Measurements from ENCODE around the gene TEX36. TPM values are rescaled to one million over a fixed set of nuclear protein-coding genes. Genes with fewer than 3 reads are reported as not detected.

Gene TEX36
- total RNA-seq, 1 experiment from 2014 or later, result 0.25 TPM

DNA sequence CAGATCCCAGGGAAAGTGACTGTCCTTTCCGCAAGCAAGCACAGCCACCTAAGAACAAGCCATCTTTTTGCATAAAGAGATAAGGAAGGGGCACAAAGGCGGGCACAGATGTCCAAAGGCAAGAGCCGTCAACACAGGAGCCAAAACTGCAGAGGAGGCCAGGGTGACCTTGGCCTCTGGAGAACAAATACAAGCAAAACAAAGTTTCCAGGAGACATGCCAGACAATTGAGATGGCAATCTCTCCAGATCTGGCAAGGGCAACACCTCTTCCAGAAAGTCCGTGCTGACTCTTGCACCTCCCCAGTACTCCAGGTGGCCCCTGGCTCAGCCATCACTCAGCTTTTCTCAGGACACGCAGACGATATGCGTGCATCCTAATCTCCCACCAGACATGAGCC lies 58.2 kb downstream of the TEX36 start:
- CTCF ChIA-PET, result no interaction called here
- DNase-seq (ENCODE audit: low read depth, low spot score) (no peak), ATAC-seq (no peak)
- no peak overlapping the region for H3K9ac ChIP-seq (ENCODE audit: low read length)
- no peak overlapping the region for H2AFZ ChIP-seq (ENCODE audit: low read depth, low read length, poor library complexity, severe bottlenecking)
- TF ChIP-seq POLR2A (IDR thresholded peaks at IDR 0.05; ENCODE audit: borderline replicate concordance, extremely low read depth, insufficient read depth, insufficient read length) (no peak), ZNF274 (IDR thresholded peaks at IDR 0.05; ENCODE audit: low read depth, low read length) (no peak), CEBPB (IDR thresholded peaks at IDR 0.05; ENCODE audit: low read depth) (no peak)
- no peak overlapping the region for H3K4me3 ChIP-seq (replicated peaks in 1 of 2; ENCODE audit: low read depth in 1 of 2, low read length in 2 of 2)
- intact Hi-C loops (cut with micrococcal nuclease), result loop anchor here (5.0 kb wide), 2 partner anchors 102 to 632 kb away; no protein-coding TSS in a partner anchor
- H3K79me2 ChIP-seq (ENCODE audit: insufficient read depth, low read length), result no peaks in the 10 kb centered on the region
- H3K9me2 ChIP-seq (ENCODE audit: insufficient read depth), result no peaks in the 10 kb centered on the region; the same call in 1 of the 2 replicates
- no peaks in the 10 kb centered on the region for H3K36me3 ChIP-seq (ENCODE audit: control insufficient read depth in 1 of 2, insufficient read depth in 2 of 2, low read length in 2 of 2)
- H3K4me2 ChIP-seq (ENCODE audit: low read length), result no peak overlapping the region
- POLR2A ChIA-PET, result no interaction called here
- no peak overlapping the region for H3K27ac ChIP-seq (ENCODE audit: low read depth, low read length)
- no TSS peak for BruUV-seq (replicated peaks)
- H3K9me3 ChIP-seq (ENCODE audit: control insufficient read depth in 1 of 2, insufficient read depth in 1 of 2, low read depth in 1 of 2, low read length in 2 of 2), result no peaks in the 10 kb centered on the region
- H3K27me3 ChIP-seq (ENCODE audit: insufficient read depth, low read length), result peaks cover 28% of the 10 kb centered on the region; the same call in 1 of the 2 replicates
- no peaks in the 10 kb centered on the region for H3K4me1 ChIP-seq (ENCODE audit: control insufficient read depth in 1 of 2, insufficient read depth in 2 of 2, low read length in 2 of 2)
- RAD21 ChIA-PET (ENCODE audit: low non-redundant PET in 1 of 2, low total read pairs in 2 of 2, uncharacterized antibody in 2 of 2, unreplicated experiment in 2 of 2), result no interaction called here
- H4K20me1 ChIP-seq (ENCODE audit: insufficient read depth), result no peaks in the 10 kb centered on the region

DNA sequence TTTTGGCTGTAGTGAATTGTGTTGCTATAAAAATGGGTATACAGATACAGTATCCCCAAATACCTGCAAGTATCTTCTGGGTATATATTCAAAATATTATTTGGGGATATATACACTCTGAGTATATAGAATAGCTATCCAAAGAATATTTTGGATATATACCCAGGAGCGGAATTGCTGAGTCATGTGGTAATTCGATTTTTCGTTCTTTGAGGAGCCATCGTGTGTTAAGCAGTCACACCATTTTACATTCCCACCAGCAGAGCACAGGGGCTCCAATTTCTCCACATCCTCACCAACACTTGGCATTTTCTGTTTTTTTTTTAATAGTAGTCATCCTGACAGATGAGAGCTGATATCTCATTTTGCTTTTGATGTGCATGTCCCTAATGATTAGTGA lies 61.9 kb downstream of the TEX36 start:
- BruUV-seq (replicated peaks), result no TSS peak
- POLR2A ChIA-PET, result no interaction called here

More for the DNA sequence above, 61.9 kb downstream of the TEX36 start:
- Histone ChIP-seq H3K36me3 (ENCODE audit: control insufficient read depth in 1 of 2, insufficient read depth in 2 of 2, low read length in 2 of 2) (no peaks in the 10 kb centered on the region), H3K9me2 (ENCODE audit: insufficient read depth) (no peaks in the 10 kb centered on the region; the same call in 1 of the 2 replicates), H3K27ac (ENCODE audit: low read depth, low read length) (no peak overlapping the region), H4K20me1 (ENCODE audit: insufficient read depth) (no peaks in the 10 kb centered on the region), H3K79me2 (ENCODE audit: insufficient read depth, low read length) (no peaks in the 10 kb centered on the region), H3K4me2 (ENCODE audit: low read length) (no peak overlapping the region), H3K27me3 (ENCODE audit: insufficient read depth, low read length) (peaks cover 8% of the 10 kb centered on the region; the same call in 1 of the 2 replicates), H2AFZ (ENCODE audit: low read depth, low read length, poor library complexity, severe bottlenecking) (no peak overlapping the region), H3K9me3 (ENCODE audit: control insufficient read depth in 1 of 2, insufficient read depth in 1 of 2, low read depth in 1 of 2, low read length in 2 of 2) (no peaks in the 10 kb centered on the region), H3K4me1 (ENCODE audit: control insufficient read depth in 1 of 2, insufficient read depth in 2 of 2, low read length in 2 of 2) (no peaks in the 10 kb centered on the region), H3K9ac (ENCODE audit: low read length) (no peak overlapping the region), H3K4me3 (replicated peaks in 1 of 2; ENCODE audit: low read depth in 1 of 2, low read length in 2 of 2) (no peak overlapping the region)
- RAD21 ChIA-PET (ENCODE audit: low non-redundant PET in 1 of 2, low total read pairs in 2 of 2, uncharacterized antibody in 2 of 2, unreplicated experiment in 2 of 2), result no interaction called here
- no peak for ATAC-seq
- TF ChIP-seq EZH2phosphoT487 (IDR thresholded peaks at IDR 0.05; ENCODE audit: borderline replicate concordance), result no peak
- TF ChIP-seq EZH2 (IDR thresholded peaks at IDR 0.05), result no peak
- no peak for TF ChIP-seq CEBPB (IDR thresholded peaks at IDR 0.05; ENCODE audit: low read depth)
- TF ChIP-seq, protein P1, sequence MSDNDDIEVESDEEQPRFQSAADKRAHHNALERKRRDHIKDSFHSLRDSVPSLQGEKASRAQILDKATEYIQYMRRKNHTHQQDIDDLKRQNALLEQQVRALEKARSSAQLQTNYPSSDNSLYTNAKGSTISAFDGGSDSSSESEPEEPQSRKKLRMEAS (IDR thresholded peaks at IDR 0.05), result no peak
- TF ChIP-seq SP1 (IDR thresholded peaks at IDR 0.05; ENCODE audit: low read depth), result no peak
- TF ChIP-seq, protein P2, sequence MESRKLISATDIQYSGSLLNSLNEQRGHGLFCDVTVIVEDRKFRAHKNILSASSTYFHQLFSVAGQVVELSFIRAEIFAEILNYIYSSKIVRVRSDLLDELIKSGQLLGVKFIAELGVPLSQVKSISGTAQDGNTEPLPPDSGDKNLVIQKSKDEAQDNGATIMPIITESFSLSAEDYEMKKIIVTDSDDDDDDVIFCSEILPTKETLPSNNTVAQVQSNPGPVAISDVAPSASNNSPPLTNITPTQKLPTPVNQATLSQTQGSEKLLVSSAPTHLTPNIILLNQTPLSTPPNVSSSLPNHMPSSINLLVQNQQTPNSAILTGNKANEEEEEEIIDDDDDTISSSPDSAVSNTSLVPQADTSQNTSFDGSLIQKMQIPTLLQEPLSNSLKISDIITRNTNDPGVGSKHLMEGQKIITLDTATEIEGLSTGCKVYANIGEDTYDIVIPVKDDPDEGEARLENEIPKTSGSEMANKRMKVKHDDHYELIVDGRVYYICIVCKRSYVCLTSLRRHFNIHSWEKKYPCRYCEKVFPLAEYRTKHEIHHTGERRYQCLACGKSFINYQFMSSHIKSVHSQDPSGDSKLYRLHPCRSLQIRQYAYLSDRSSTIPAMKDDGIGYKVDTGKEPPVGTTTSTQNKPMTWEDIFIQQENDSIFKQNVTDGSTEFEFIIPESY (IDR thresholded peaks at IDR 0.05; ENCODE audit: extremely low read depth, insufficient replicate concordance, low read length), result no peak
- TF ChIP-seq EGR1 (IDR thresholded peaks at IDR 0.05; ENCODE audit: low read depth), result no peak
- TF ChIP-seq TCF7L2 (IDR thresholded peaks at IDR 0.05; ENCODE audit: borderline replicate concordance, extremely low read depth, insufficient read depth, insufficient read length), result no peak
- no peak for TF ChIP-seq ZFX (IDR thresholded peaks at IDR 0.05)
- no peak for TF ChIP-seq SIN3A (IDR thresholded peaks at IDR 0.05; ENCODE audit: low read depth)
- TF ChIP-seq YY1 (IDR thresholded peaks at IDR 0.05; ENCODE audit: extremely low read depth, insufficient replicate concordance, low read depth, low read length), result no peak
- no peak for TF ChIP-seq POLR2A (IDR thresholded peaks at IDR 0.05; ENCODE audit: borderline replicate concordance, extremely low read depth, insufficient read depth, insufficient read length)
- TF ChIP-seq FOSL1 (IDR thresholded peaks at IDR 0.05; ENCODE audit: low read depth), result no peak
- TF ChIP-seq POLR2AphosphoS5 (IDR thresholded peaks at IDR 0.05; ENCODE audit: low read depth, low read length), result no peak
- CTCF ChIA-PET, result no interaction called here
- intact Hi-C loops (cut with micrococcal nuclease), result no loop called here
- DNase-seq (ENCODE audit: low read depth, low spot score), result no peak

All from HCT116 (cell line).